ENCODE results near the gene CASP8.

CASP8 gene

GRCh38 chr2:201260302-201260800 lies at the start of gene CASP8:
TSS of gene CASP8 (plus strand) at chr2:201260536. CDS start at chr2:201266487, 5,951 bp downstream.
- peak; percentile 84 for DNase-seq

- DNase-seq, result no peak
These were observed 44.4 kb upstream of the CASP8 start for GRCh38 chr2:201215963-201216362.

DNA sequence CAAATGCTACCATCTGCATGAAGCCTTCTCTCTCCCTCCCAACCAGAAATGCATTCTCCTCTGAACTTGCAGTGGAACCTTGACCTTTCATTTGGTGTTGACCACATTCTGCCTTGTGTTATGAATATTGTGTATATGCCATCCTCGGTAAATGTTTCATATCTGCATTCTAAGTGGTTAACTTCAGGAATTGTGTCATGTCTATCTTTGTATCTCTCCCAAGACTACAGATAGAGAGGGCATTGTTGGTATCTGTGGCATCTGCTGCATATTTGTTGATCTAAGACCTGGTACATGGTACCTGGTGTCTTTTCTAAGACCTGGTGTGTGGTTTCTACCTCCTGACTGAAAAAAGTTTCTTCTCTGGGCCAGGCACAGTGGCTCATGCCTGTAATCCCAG lies 43.4 kb upstream of the CASP8 start:
- no peak for DNase-seq

GRCh38 chr2:201218780-201219179 lies 41.6 kb upstream of the CASP8 start:
- DNase-seq, result no peak

DNA sequence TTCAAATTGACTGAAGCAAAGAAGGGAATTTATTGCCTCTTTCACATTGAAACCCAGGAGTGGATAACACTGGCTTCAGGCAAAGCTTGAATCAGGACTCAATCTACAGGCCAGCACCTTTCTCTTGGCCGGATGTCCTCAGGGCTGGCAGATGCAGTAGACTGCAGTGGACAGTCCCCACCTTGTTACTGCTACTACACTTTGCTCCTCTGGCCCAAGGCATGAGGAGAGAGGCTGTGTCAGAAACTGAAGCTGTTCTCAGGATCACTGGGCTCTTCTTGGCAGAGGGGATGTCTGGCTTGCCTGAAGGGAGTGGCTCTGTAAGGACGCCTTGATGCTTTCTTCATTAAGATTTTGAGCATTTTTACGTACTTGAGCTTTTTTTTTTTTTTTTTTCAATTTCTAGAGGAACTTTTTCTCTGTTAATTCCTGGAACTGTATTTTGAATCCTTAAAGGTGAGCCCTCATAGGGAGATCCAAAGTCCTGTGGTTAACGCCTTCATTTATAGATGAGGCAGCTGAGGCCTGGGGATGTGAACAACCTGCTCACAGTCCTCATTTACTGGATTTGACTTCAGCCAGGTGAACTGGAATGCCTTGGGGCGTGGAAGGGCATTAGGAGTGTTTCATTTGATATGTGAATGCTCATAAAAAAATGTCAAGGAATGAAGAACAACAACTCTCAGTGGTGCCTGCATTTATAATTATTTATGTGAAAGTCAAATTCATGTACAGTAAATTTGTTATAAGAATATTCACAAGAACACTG lies 40.8 kb upstream of the CASP8 start:
- DNase-seq, result no peak

DNA sequence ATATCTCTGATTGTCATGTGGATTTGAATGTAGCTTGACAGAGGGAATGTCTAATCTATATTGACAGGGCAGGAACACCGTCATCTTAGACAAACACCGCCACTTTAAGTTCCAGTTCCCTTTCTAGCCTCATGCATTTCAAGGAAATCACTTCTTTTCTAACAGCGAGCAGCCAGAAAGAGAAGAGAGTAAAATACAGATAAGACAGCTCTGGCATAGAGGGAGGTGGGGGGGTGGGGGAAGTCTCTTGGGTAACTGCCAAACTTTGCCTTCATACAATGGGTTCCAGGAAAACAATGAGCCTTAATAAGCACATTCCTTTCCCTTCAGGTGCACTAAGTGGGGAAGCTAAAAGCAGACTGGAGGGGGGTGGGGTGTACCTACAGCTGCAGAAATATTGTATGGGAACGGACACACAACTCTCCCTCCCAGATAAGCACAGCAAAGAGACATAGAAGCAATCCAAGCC lies 40.2 kb upstream of the CASP8 start:
- DNase-seq, result no peak

DNA sequence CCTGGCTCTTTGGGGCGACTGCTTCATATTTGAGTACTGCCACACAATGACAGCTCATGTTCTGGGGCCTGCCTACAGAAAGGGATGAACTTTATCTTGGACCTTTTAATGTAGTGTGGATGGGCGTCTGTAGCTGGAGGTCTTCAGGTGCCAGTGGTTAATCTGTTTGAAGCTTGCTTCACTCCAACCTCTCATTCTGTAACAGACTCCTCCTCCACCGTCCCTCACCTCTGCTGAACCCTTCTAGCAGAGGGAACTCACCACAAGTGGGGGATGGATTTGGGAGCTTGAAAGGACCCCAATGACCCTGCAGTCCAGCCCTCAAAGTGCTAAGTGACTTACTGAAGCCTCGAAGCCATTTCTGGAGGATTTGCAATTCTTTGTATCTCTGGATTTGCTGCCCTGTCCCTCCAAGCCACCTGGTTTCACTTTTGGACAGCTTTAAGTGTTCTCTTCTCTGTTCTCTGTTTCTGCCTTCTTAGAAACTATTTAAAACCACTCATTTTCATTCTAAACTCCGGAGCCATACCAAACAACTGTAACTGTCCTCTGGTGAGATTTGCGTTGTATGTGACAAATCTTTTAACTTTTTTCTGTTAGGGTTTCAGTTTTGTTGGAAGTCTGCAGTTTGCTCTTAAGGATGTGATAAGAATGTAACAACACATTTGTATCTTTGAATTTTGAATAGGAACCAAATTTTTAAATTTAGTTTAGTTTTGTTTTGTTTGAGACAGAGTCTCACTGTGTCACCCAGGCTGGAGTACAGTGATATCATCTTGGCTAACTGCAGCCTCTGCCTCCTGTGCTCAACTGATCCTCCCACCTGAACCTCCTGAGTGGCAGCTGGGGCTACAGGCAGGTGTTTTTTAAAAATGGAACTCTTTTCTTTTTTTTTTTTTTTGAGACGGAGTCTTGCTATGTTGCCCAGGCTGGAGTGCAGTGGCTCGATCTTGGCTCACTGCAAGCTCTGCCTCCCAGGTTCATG lies 37.0 kb upstream of the CASP8 start:
- no peak for DNase-seq

- DNase-seq, result no peak
These were observed 31.9 kb upstream of the CASP8 start for GRCh38 chr2:201228271-201228911.

DNA sequence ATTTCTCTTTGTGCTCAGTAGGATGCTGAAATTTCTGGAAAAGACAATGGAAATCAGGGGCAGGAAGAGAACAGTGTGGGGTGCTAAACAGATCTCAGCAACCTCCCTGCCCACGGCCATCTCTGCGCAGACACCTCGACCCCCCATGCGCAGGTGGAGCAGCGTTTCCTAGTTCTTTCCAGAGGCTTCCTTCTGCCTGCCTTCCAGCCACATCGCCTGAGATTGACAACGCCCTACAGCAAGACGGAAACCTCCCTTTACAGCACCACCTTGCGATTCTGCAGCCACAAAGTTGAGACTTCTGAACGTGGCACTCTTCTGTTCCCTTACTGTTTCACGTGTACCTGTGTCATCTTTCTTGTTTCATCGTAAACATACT lies 31.4 kb upstream of the CASP8 start:
- no peak for DNase-seq

DNA sequence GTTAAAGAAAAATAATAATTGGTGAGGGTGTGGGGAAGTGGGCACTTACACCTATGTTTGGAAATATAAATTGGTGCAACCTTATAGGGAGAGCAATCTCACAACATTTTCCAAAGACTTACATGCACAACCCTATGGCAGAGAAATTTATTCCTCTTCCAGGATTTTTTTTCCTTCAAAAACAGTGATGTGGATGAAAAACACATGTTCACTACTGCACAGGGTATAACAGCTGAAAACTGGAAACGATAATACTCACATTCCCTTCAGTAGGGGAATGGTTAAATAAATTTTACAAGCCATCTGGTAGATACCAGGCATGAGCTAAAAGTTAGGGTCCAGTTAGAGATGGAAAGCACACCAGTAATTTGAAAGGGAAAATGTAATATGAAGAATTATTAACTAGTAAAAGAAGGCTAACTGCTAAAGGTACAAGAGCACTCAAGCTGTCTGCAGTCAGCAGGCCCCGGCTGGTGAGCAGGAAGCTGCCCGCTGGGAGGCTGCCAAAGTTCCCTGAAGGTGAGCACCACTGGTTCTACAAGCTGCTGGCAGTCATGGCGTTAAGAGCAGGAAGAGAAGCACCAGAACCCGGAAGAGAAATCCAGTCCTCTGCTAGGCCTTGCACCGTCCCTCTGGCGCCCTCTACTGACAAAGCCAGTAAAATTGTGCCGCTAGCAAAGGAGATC lies 28.4 kb upstream of the CASP8 start:
- DNase-seq, result peak; percentile 91

GRCh38 chr2:201232467-201232815 lies 27.9 kb upstream of the CASP8 start:
- no peak for DNase-seq

GRCh38 chr2:201233192-201233811 lies 27.0 kb upstream of the CASP8 start:
- DNase-seq, result peak; percentile 84

DNA sequence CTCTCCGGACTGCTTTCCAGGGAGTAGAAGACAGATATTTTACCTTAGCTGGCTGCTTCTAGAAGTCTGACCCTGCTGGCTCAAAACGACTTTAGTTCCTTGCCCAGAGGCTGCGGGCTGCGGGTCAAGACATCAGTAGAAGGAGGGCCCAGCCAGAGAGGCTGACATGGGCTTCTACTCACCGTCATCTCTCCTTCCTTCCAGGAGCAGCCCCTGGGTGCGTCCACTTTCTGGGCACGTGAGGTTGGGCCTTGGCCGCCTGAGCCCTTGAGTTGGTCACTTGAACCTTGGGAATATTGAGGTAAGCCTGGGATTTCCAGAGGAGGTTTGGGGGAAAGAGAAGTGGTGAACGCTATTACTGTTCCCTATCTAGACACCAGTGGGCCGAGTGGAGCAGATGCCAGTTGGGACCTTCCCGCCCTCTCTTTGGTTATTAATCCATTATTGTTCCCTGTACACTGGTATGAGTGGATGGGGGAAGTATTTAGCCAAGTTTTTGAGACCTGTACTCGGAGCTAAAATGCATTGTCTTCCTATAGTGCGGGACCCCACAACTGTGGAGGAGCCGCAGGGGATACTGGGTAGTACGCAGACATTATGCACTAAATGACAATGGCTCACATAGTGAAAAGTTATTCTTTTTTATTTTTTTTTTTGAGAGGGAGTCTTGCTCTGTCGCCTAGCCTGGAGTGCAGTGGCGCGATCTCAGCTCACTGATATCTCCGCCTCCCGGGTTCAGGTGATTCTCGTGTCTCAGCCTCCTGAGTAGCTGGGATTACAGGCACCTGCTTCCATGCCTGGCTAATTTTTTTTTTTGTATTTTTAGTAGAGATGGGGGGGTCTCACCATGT lies 26.3 kb upstream of the CASP8 start:
- DNase-seq, result no peak

DNA sequence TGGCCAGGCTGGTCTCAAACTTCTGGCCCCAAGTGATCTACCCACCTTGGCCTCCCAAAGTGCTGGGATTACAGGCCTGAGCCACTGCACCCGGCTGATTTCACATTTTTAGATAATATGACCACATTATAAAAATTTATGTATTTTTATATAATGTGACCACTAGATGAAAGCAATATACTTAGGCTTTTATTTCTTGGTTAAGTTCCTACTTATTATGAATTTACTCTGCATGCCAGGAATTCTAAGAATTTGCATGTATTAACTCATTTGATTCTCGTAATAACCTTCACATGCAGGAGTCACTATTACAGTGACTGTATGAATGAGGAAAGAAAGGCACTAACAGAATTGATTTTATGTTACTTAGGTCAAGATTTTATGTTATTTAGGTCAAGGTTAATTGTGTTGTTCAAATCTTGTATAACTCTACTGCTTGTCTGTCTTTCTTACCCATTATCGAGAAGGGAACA lies 25.6 kb upstream of the CASP8 start:
- no peak for DNase-seq

DNA sequence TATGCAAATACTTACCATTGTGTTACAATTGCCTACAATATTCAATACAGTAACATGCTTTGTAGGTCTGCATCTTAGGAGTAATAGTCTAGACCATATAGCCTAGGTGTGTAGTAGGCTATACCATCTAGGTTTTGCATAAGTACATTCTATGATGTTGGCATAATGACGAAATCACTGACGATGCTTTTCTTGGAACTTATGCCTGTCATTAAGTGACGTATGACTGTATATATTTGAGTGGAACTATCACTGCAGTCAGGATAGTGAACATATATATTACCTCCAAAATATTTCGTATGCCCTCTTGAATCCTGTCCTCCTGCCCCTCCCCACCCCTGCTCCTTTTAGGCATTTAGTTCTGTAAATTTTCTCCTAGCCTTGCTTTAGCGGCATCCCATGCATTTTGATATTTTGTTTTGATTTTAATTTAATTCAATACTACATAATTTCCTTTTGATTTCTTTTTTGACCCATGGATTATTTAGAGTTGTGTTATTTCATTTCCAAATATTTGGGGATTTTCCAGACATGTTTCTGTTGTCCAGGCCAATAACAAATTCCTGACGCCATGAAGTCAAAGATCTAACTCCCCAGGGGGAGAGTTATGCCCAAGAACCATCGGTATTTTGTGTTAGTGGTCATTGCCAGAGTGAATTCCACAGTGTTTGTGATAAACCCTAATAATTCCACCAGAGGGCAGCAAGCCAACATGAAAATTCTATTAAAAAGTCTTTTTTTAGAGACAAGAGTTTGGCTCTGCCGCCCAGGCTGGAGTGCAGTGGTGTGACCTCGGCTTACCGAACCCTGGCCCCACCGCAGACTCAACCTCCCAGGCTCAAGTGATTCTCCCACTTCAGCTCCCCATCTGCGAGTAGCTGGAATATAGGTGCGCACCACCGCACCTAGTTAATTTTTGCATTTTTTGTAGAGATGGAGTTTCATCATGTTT lies 24.2 kb upstream of the CASP8 start:
- DNase-seq, result peak; percentile 55

DNA sequence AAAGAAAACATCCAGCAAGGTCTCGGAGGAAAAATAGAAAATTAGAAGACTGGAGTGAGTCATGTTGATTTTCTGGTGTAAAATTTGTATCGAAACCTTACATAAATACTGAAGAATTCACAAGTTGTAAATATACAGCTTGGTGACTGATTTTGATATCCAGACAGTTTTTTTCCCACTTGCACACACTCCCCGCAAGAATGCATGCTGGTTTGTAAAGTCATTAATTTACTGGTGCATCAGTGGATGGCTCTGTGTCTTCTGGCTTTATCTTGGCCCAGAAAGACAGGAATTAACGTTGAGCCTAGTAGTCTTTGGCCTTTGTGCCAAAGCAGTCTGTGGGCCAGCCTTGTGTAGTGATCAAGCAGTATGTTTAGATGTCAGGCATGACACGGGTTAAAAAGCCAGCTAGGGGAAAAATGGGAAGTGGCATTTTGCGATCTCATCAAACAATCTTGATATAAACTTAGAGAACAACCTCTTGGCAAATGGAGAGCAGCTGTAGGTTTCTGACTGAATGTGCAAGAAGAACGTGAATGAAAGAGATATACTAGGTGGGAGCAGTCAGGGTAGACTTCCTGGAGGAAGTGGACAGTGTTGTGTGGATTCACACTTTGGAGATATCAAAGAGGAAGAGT lies 22.7 kb upstream of the CASP8 start:
- DNase-seq, result no peak

GRCh38 chr2:201239167-201239935 lies 21.0 kb upstream of the CASP8 start:
- DNase-seq, result peak; percentile 56

DNA sequence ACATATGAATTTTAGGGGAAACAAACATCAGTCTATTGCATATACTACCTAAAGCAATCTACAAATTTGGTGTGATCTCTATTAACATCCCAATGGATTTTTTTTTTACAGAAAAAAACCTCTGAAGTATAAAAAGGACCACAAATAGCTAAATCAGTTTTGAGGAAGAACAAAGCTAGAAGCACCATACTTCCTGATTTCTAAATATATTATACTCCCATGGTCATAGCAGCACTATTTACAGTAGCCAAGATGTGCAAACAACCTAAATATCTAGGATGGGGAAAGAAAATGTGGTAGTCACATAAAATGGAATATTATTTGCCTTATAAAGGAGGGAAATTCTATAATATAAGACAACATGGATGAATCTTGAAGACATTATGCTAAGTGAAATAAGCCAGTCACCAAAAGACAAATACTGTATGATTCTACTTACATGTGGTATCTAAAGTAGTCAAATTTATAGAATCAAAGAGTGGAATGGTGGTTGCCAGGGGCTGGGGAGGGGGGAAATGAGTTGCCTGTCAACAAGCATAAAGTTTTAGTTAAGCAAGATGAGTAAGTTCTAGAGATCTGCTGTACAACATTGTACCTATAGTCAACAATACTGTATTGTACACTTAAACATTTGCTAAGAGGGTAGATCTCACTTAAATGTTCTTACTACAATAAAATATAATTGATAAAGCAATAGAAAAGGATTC lies 17.6 kb upstream of the CASP8 start:
- no peak for DNase-seq

Measured in CD4-positive, alpha-beta T cell treated with Interleukin-15 for 1 hour (primary cell).